Hepatocyte (in vitro differentiated cells): ENCODE data around the gene TNS3. TPM values are rescaled to one million over a fixed set of nuclear protein-coding genes. Genes with fewer than 3 reads are reported as not detected.

Experiments
- DNase-seq: peaks from one replicate; pipeline ENCODE4 v3.0.0-alpha.2; 2016; ENCODE audit warnings: low spot score
- H2AFZ ChIP-seq: fragments of 200-600 bp; sonication (generic); 2 replicates; pipeline ENCODE4 v1.6.0; 2016; ENCODE audit warnings: antibody characterized with exemption, mild to moderate bottlenecking
- H3K27ac ChIP-seq: fragments of 200-600 bp; sonication (generic); 2 replicates; pipeline ENCODE4 v1.5.1; 2016; ENCODE audit warnings: mild to moderate bottlenecking
- H3K27me3 ChIP-seq: fragments of 200-600 bp; sonication (generic); 2 replicates; pipeline ENCODE4 v1.6.1; 2016
- H3K36me3 ChIP-seq: fragments of 200-600 bp; sonication (generic); replicated peaks from 2 replicates; pipeline ENCODE4 v1.5.1; 2016; ENCODE audit warnings: low read depth; ENCODE audit not compliant: insufficient read depth
- H3K4me1 ChIP-seq: fragments of 200-600 bp; sonication (generic); 2 replicates; pipeline ENCODE4 v1.5.1; 2016; ENCODE audit warnings: mild to moderate bottlenecking, moderate library complexity; ENCODE audit not compliant: insufficient read depth
- H3K4me2 ChIP-seq: fragments of 200-600 bp; sonication (generic); 2 replicates; pipeline ENCODE4 v1.6.0; 2016
- H3K4me3 ChIP-seq: fragments of 200-600 bp; sonication (generic); 2 replicates; pipeline ENCODE4 v1.5.1; 2016; ENCODE audit warnings: mild to moderate bottlenecking
- H3K79me2 ChIP-seq: fragments of 200-600 bp; sonication (generic); 2 replicates; pipeline ENCODE4 v1.6.0; 2017; ENCODE audit warnings: mild to moderate bottlenecking
- H3K9me2 ChIP-seq: fragments of 200-600 bp; sonication (generic); replicated peaks from 2 replicates; pipeline ENCODE4 v1.6.0; 2017; ENCODE audit warnings: mild to moderate bottlenecking; ENCODE audit not compliant: insufficient read depth
- H3K9me3 ChIP-seq: fragments of 200-600 bp; sonication (generic); 2 replicates; pipeline ENCODE4 v1.5.1; 2016; ENCODE audit warnings: low read depth, mild to moderate bottlenecking
- H4K20me1 ChIP-seq: fragments of 200-600 bp; sonication (generic); 2 replicates; pipeline ENCODE4 v1.6.0; 2016; ENCODE audit warnings: mild to moderate bottlenecking; ENCODE audit not compliant: insufficient read depth, poor library complexity, severe bottlenecking
- CTCF ChIP-seq: fragments of 200-600 bp; sonication (generic); IDR thresholded peaks from 2 replicates; pipeline ENCODE4 v1.5.1; 2016; ENCODE audit warnings: antibody characterized with exemption, mild to moderate bottlenecking; ENCODE audit not compliant: poor library complexity
- EZH2 ChIP-seq: fragments of 200-600 bp; sonication (generic); IDR thresholded peaks from 2 replicates; pipeline ENCODE4 v1.6.1; 2016; ENCODE audit warnings: antibody characterized with exemption, mild to moderate bottlenecking, borderline replicate concordance
- EZH2phosphoT487 ChIP-seq: fragments of 200-600 bp; sonication (generic); IDR thresholded peaks from one replicate; pipeline ENCODE4 v1.6.1; 2018; ENCODE audit warnings: antibody characterized with exemption, mild to moderate bottlenecking, low read depth, moderate library complexity; ENCODE audit not compliant: unreplicated experiment, severe bottlenecking
- WGBS: methylation state at CpG from one replicate; pipeline ENCODE4 v1.1.6; 2016; ENCODE audit warnings: low lambda C conversion rate; ENCODE audit errors: missing lambda C conversion rate; 5-methylcytosine and 5-hydroxymethylcytosine counted together
- polyA plus RNA-seq: library from polyadenylated mRNA; unstranded; fragments of >200 nt; fragmentation: Nextera tagmentation; extraction: Ambion mirVana; gene quantifications from 2 replicates; pipeline ENCODE4 v1.2.1, GENCODE V29; 2016
- total RNA-seq: library from RNA; depleted of rRNA; stranded (reverse); fragments of >200 nt; gene quantifications from 2 replicates; pipeline ENCODE4 v1.2.3, GENCODE V29; 2014

TNS3 gene
- total and polyA plus RNA-seq, 2 experiments from 2014 or later, result 30.0 to 73.3 TPM

- Histone ChIP-seq H3K4me2 (no peak overlapping the region), H3K9me2 (no peaks in the 10 kb centered on the region), H3K4me1 (no peaks in the 10 kb centered on the region), H4K20me1 (peaks cover 10% of the 10 kb centered on the region), H2AFZ (no peak overlapping the region), H3K9me3 (no peaks in the 10 kb centered on the region), H3K4me3 (no peak overlapping the region), H3K27me3 (no peaks in the 10 kb centered on the region), H3K36me3 (peaks cover 3% of the 10 kb centered on the region), H3K27ac (no peak overlapping the region), H3K79me2 (peaks cover 52% of the 10 kb centered on the region)
- no peak for DNase-seq
- 95% methylated on average over 2 of the region's 2 CpGs for WGBS
- TF ChIP-seq CTCF (no peak), EZH2 (no peak), EZH2phosphoT487 (no peak)
These were observed 181.9 kb downstream of the TNS3 start for GRCh38 chr7:47400001-47400400.

- no peaks in the 10 kb centered on the region for H3K4me1 ChIP-seq
- 94% methylated on average over 11 of the region's 11 CpGs for WGBS
- H3K4me3 ChIP-seq, result no peak overlapping the region
- H4K20me1 ChIP-seq, result peaks cover 10% of the 10 kb centered on the region
- H3K36me3 ChIP-seq, result peaks cover 3% of the 10 kb centered on the region
- no peaks in the 10 kb centered on the region for H3K9me3 ChIP-seq
- H3K27ac ChIP-seq, result no peak overlapping the region
- H3K27me3 ChIP-seq, result no peaks in the 10 kb centered on the region
- no peak for TF ChIP-seq EZH2phosphoT487
- no peak for TF ChIP-seq EZH2
- TF ChIP-seq CTCF, result no peak
- H3K9me2 ChIP-seq, result no peaks in the 10 kb centered on the region
- H2AFZ ChIP-seq, result no peak overlapping the region
- H3K4me2 ChIP-seq, result no peak overlapping the region
- H3K79me2 ChIP-seq, result peaks cover 33% of the 10 kb centered on the region
- no peak for DNase-seq
These were observed 187.1 kb downstream of the TNS3 start for GRCh38 chr7:47394751-47395252.

GRCh38 chr7:47394216-47394615, 187.7 kb downstream of the TNS3 start:
- Histone ChIP-seq H4K20me1 (peaks cover 10% of the 10 kb centered on the region), H3K79me2 (peaks cover 33% of the 10 kb centered on the region), H3K4me2 (no peak overlapping the region), H3K27me3 (no peaks in the 10 kb centered on the region), H3K4me3 (no peak overlapping the region), H2AFZ (no peak overlapping the region), H3K4me1 (no peaks in the 10 kb centered on the region), H3K27ac (no peak overlapping the region), H3K9me3 (no peaks in the 10 kb centered on the region), H3K36me3 (peaks cover 3% of the 10 kb centered on the region), H3K9me2 (no peaks in the 10 kb centered on the region)
- TF ChIP-seq EZH2phosphoT487 (no peak), EZH2 (no peak), CTCF (no peak)
- DNase-seq, result no peak
- 91% methylated on average over 6 of the region's 6 CpGs for WGBS
